Vagina (tissue), 2 donors: ENCODE measurements around the gene ALPK1. TPM values are rescaled to one million over a fixed set of nuclear protein-coding genes. Genes with fewer than 3 reads are reported as not detected.

Source experiments
- DNase-seq, 2 donors: peaks; one replicate each; pipeline ENCODE4 v3.0.0-alpha.2; 2017; ENCODE audit errors: extremely low spot score in 2 of 2
- H3K27ac ChIP-seq: fragments of 200-600 bp; sonication (generic); one replicate; pipeline ENCODE4 v1.5.1; 2019
- H3K27me3 ChIP-seq: fragments of 200-600 bp; sonication (generic); one replicate; pipeline ENCODE4 v1.5.1; 2019
- H3K36me3 ChIP-seq, 2 donors: fragments of 200-600 bp; sonication (generic); one replicate each; pipeline ENCODE4 v1.5.1; 2017 to 2019
- H3K4me1 ChIP-seq: fragments of 200-600 bp; sonication (generic); one replicate; pipeline ENCODE4 v1.5.1; 2019
- H3K4me3 ChIP-seq, 2 donors: fragments of 200-600 bp; sonication (generic); 1 replicate in 1 of 2; 2 replicates in 1 of 2; pipeline ENCODE4 v1.5.1; 2016 to 2019
- H3K9me3 ChIP-seq: fragments of 200-600 bp; sonication (generic); one replicate; pipeline ENCODE4 v1.5.1; 2019
- POLR2A ChIP-seq, 2 donors: fragments of 450-650 bp; IDR thresholded peaks; one replicate each; pipeline ENCODE4 v1.6.1; 2017; ENCODE audit warnings: antibody characterized with exemption in 2 of 2, mild to moderate bottlenecking in 2 of 2, moderate library complexity in 2 of 2
- POLR2AphosphoS5 ChIP-seq, 2 donors: sonication (generic); formaldehyde crosslinking; IDR thresholded peaks; one replicate each; pipeline ENCODE4 v1.9.0; 2017; ENCODE audit warnings: antibody characterized with exemption in 2 of 2, mild to moderate bottlenecking in 2 of 2, low read depth in 1 of 2; ENCODE audit not compliant: insufficient read depth in 1 of 2
- intact Hi-C: fragments of 100-400 bp; cut with DNase I; formaldehyde crosslinking; loops from one replicate; pipeline ENCODE4 v1.15.1; 2023
- total RNA-seq: library from RNA; depleted of rRNA; stranded (reverse); fragments of >200 nt; gene quantifications from one replicate; pipeline ENCODE4 v1.2.3, GENCODE V29; 2016
- TF ChIP-seq, protein P1 (sequence below), 3 experiments: fragments of 450-650 bp in 2 of 3; fragments of 200-600 bp in 1 of 3; sonication (generic) in 1 of 3; IDR thresholded peaks; one replicate each; pipeline ENCODE4 v1.5.1; 2017 to 2019; ENCODE audit warnings: antibody characterized with exemption in 3 of 3, mild to moderate bottlenecking in 2 of 3, moderate library complexity in 2 of 3

Gene ALPK1
- total RNA-seq, 1 donor from 2014 or later = 32.2 TPM

DNA sequence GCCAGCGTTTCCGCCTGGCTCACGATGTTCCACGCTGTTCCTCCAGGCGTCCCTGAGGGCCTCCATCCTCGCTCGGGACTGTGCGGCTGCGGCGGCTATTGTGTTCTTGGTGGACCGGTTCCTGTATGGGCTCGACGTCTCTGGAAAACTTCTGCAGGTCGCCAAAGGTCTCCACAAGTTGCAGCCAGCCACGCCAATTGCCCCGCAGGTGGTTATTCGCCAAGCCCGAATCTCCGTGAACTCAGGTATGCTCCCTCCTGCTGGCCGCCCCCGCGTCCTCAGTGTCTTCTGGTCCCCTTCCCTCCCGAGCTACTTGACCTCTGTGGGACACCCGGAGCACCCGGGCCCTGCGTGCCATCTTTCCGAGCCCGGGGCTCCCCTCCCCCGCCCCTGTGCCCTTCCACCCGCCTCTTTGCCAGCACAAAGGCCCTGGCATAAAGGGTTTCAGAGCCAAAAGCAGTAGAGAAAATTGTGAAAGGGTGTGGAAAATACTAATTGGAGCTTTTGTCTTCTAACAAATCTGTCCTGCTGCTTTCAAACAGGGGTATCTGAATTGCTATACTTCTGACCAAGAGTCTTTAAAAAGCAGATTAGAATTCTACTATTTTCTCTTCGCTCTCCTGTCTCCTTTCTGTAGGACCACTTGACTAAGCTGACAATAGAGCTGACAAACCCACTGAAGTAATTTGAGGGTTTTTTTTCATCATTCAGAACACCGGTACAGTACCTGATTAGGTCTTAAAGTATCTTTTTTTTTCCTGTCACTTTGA, 114.8 kb downstream of the ALPK1 start:
- Histone ChIP-seq H3K4me3 (no peak overlapping the region), H3K27ac (no peak overlapping the region), H3K9me3 (no peaks in the 10 kb centered on the region), H3K4me1 (no peaks in the 10 kb centered on the region), H3K36me3 (peaks cover 0 to 28% of the 10 kb centered on the region in 2 donors), H3K27me3 (no peaks in the 10 kb centered on the region)
- intact Hi-C loops = no loop called here
- DNase-seq = no peak
- TF ChIP-seq, protein P1, sequence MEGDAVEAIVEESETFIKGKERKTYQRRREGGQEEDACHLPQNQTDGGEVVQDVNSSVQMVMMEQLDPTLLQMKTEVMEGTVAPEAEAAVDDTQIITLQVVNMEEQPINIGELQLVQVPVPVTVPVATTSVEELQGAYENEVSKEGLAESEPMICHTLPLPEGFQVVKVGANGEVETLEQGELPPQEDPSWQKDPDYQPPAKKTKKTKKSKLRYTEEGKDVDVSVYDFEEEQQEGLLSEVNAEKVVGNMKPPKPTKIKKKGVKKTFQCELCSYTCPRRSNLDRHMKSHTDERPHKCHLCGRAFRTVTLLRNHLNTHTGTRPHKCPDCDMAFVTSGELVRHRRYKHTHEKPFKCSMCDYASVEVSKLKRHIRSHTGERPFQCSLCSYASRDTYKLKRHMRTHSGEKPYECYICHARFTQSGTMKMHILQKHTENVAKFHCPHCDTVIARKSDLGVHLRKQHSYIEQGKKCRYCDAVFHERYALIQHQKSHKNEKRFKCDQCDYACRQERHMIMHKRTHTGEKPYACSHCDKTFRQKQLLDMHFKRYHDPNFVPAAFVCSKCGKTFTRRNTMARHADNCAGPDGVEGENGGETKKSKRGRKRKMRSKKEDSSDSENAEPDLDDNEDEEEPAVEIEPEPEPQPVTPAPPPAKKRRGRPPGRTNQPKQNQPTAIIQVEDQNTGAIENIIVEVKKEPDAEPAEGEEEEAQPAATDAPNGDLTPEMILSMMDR (IDR thresholded peaks at IDR 0.05) = no peak
- TF ChIP-seq POLR2AphosphoS5 (IDR thresholded peaks at IDR 0.05; ENCODE audit: insufficient read depth in 1 of 2, low read depth in 1 of 2) = no peak
- TF ChIP-seq POLR2A (IDR thresholded peaks at IDR 0.05) = no peak

DNA sequence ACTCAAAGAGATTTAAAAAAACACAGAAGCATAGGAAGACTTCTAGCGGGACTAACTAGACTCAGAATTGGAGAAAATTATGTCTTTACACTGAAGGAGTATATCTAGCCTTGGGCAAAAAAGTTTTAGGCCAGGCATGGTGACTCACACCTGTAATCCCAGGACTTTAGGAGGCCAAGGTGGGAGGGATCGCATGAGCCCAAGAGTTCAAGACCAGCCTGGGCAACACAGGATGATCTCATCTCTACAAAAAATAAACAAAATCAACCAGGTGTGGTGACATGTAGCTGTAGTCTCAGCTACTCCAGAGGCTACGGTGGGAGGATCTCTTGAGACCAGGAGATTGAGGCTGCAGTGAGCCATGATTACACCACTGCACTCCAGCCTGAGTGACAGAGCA, 119.3 kb downstream of the ALPK1 start:
- peaks cover 0 to 28% of the 10 kb centered on the region in 2 donors for H3K36me3 ChIP-seq
- no peaks in the 10 kb centered on the region for H3K9me3 ChIP-seq
- no peak for DNase-seq
- no peaks in the 10 kb centered on the region for H3K4me1 ChIP-seq
- intact Hi-C loops = no loop called here
- no peak overlapping the region for H3K27ac ChIP-seq
- H3K27me3 ChIP-seq = no peaks in the 10 kb centered on the region
- TF ChIP-seq POLR2A (IDR thresholded peaks at IDR 0.05) = no peak
- no peak for TF ChIP-seq POLR2AphosphoS5 (IDR thresholded peaks at IDR 0.05; ENCODE audit: insufficient read depth in 1 of 2, low read depth in 1 of 2)
- TF ChIP-seq, protein P1 (IDR thresholded peaks at IDR 0.05) = no peak
- H3K4me3 ChIP-seq = no peak overlapping the region

DNA sequence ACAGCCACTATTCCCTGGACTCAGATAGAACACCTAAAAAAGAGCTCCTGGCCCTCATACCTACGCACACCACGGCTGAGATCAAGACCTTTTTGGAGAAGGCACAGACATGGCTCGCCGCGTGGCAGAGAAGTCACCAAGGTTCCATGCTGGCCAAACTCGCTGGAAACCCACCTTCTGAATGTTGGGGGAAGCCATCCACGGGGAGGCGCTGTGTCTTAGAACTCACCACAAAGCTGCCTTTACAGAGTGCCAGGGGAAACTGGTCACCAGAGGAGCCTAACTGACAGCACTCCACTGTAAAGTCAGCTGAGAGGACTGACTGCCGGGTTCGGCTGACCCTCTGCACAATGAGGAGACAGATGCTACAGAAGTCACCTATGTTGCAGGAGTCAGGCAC, 120.9 kb downstream of the ALPK1 start:
- H3K36me3 ChIP-seq = peaks cover 0 to 13% of the 10 kb centered on the region in 2 donors
- no peak overlapping the region for H3K4me3 ChIP-seq
- intact Hi-C loops = no loop called here
- no peak for TF ChIP-seq POLR2AphosphoS5 (IDR thresholded peaks at IDR 0.05; ENCODE audit: insufficient read depth in 1 of 2, low read depth in 1 of 2)
- TF ChIP-seq, protein P1 (IDR thresholded peaks at IDR 0.05) = no peak
- no peak for TF ChIP-seq POLR2A (IDR thresholded peaks at IDR 0.05)
- H3K27ac ChIP-seq = no peak overlapping the region
- no peaks in the 10 kb centered on the region for H3K27me3 ChIP-seq
- H3K9me3 ChIP-seq = no peaks in the 10 kb centered on the region
- no peaks in the 10 kb centered on the region for H3K4me1 ChIP-seq
- no peak for DNase-seq

DNA sequence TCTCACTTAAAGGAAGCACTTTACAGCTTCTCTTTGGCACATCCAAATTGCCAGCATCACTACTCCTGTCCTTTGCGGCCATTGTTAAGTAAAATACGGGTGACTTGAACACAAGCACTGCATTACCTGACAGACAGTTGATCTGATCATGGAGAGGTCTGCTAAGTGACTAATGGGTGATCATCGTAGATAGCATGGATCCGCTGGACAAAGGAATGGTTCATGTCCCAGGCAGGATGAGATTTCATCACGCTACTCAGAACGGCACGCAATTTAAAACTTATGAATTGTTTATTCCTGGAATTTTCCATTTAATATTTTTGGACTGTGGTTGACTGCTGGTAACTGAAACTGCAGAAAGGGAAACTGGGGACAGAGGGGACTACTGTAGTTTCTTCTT, 124.7 kb downstream of the ALPK1 start:
- H3K4me3 ChIP-seq = no peak overlapping the region
- no peaks in the 10 kb centered on the region for H3K27me3 ChIP-seq
- no peak for DNase-seq
- H3K36me3 ChIP-seq = no peaks in the 10 kb centered on the region
- TF ChIP-seq POLR2A (IDR thresholded peaks at IDR 0.05) (no peak), POLR2AphosphoS5 (IDR thresholded peaks at IDR 0.05; ENCODE audit: insufficient read depth in 1 of 2, low read depth in 1 of 2) (no peak)
- TF ChIP-seq, protein P1 (IDR thresholded peaks at IDR 0.05) = no peak
- intact Hi-C loops = no loop called here
- H3K27ac ChIP-seq = no peak overlapping the region
- H3K9me3 ChIP-seq = no peaks in the 10 kb centered on the region
- H3K4me1 ChIP-seq = no peaks in the 10 kb centered on the region

DNA sequence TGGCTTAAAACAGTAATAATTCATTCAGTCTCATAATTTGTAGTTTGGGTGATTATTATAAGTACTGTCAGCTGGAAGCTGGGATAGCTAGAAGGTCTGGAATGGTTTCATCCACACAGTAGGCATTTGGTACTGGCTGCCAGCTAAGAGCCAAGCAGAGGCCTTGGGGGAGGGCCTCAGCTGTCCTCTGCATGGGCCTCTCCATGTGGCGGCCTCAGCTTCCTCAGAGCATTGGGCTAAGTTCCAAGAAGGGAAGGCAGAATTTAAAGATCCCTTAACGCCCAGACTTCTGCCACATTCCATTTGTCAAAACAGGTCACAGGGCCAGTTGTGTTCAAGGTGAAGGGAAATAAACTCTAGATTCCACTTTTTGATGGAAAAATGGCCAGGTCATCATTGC, 125.5 kb downstream of the ALPK1 start:
- no peak for DNase-seq
- intact Hi-C loops = no loop called here
- no peaks in the 10 kb centered on the region for H3K36me3 ChIP-seq

More for the DNA sequence above, 125.5 kb downstream of the ALPK1 start:
- Histone ChIP-seq H3K9me3 (no peaks in the 10 kb centered on the region), H3K27me3 (no peaks in the 10 kb centered on the region), H3K4me3 (no peak overlapping the region), H3K4me1 (no peaks in the 10 kb centered on the region), H3K27ac (no peak overlapping the region)
- no peak for TF ChIP-seq POLR2A (IDR thresholded peaks at IDR 0.05)
